Activated naive CD8-positive, alpha-beta T cell treated with anti-CD3 and anti-CD28 coated beads, Interleukin-2, amount 10 ng/mL, durations not matched to agents 7 days and 5 days (primary cell): Measurements from ENCODE around the gene SLC45A2. TPM values are rescaled to one million over a fixed set of nuclear protein-coding genes. Genes with fewer than 3 reads are reported as not detected.
A peak's percentile ranks its signal among the peaks of the same experiment; 100 is the strongest.
"Not testable (repeated sequence)": the region's sequence is repeated elsewhere in the genome, so short reads cannot be mapped to it uniquely, and the experiment has no call there.

Experiments used
- ATAC-seq: fragments of 150-1000 bp; cut with Tn5 transposase; one replicate; pipeline ENCODE4 v1.10.0; 2021; ENCODE audit warnings: low read depth, moderate library complexity
- POLR2A ChIA-PET: fragments of 350-600 bp; sonication (Branson Sonifier 250); formaldehyde crosslinking; loops from one replicate; lab custom pipeline; 2021; ENCODE audit warnings: antibody characterized with exemption; lab: Charles Lee
- DNase-seq: peaks from one replicate; pipeline ENCODE4 v3.0.0; 2021
- H3K27ac Mint-ChIP-seq: one replicate; pipeline ENCODE4 v1.8.0; 2022; ENCODE audit warnings: mild to moderate bottlenecking, mixed read lengths
- H3K27me3 Mint-ChIP-seq: one replicate; pipeline ENCODE4 v1.8.0; 2022; ENCODE audit warnings: mild to moderate bottlenecking, moderate library complexity, mixed read lengths
- H3K36me3 Mint-ChIP-seq: one replicate; pipeline ENCODE4 v1.8.0; 2021; ENCODE audit warnings: mild to moderate bottlenecking, mixed read lengths
- H3K4me1 Mint-ChIP-seq: one replicate; pipeline ENCODE4 v1.8.0; 2021; ENCODE audit warnings: mixed read lengths
- H3K4me3 Mint-ChIP-seq: one replicate; pipeline ENCODE4 v1.8.0; 2022; ENCODE audit warnings: mild to moderate bottlenecking, moderate library complexity, mixed read lengths
- H3K9me3 Mint-ChIP-seq: one replicate; pipeline ENCODE4 v1.8.0; 2021; ENCODE audit warnings: mixed read lengths
- total RNA-seq, 2 experiments: library from RNA; stranded (reverse); gene quantifications; one replicate each; pipeline ENCODE4 v1.2.3, GENCODE V29; 2021

Gene SLC45A2
- total RNA-seq, 2 experiments from 2014 or later = 0.40 TPM; not detected in 1

DNA sequence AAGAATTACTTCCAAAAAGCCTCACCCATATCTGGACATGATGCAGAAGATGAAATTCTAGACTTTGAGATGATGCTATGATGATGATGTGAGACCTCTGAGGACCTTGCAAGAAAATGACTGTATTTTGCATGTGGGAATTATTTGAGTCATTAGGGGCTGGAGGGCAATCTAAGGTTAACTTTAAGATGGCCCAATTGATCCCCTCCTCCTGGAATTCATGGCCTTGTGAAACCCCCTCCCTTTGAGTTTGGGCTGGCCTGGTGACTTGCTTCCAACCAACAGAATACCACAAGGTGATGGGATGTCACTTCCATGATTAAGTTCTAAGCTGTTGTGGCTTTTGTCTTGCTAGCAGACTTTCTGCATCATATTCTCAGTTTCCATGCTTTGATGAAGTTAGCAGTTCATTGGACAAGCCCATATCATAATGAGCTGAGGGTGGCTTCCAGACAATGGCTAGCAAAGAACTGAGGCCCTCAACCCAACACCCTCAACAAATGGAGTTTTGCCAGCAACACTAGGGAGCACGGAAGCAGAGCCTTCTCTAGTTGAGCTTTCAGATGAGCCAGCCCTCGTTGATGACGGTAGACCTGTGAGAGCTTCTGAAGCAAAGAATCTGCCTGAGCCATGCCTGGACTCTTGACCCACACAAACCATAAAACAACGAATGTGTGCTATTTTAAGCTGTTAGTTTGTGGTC lies 30.8 kb upstream of the SLC45A2 start:
- Mint-ChIP-seq H3K27ac (no peak overlapping the region), H3K4me1 (peaks cover 2% of the 10 kb centered on the region), H3K27me3 (peaks cover 5% of the 10 kb centered on the region), H3K36me3 (peaks cover 12% of the 10 kb centered on the region), H3K9me3 (peaks cover 4% of the 10 kb centered on the region), H3K4me3 (no peak overlapping the region)
- ATAC-seq (no peak), DNase-seq (no peak)
- POLR2A ChIA-PET = no interaction called here

GRCh38 chr5:34014626-34015025 lies 30.1 kb upstream of the SLC45A2 start:
- ATAC-seq (no peak), DNase-seq (no peak)
- POLR2A ChIA-PET = no interaction called here
- peaks cover 5% of the 10 kb centered on the region for H3K27me3 Mint-ChIP-seq
- peaks cover 3% of the 10 kb centered on the region for H3K4me1 Mint-ChIP-seq
- peaks cover 4% of the 10 kb centered on the region for H3K9me3 Mint-ChIP-seq
- H3K4me3 Mint-ChIP-seq = no peak overlapping the region
- H3K36me3 Mint-ChIP-seq = peaks cover 9% of the 10 kb centered on the region
- no peak overlapping the region for H3K27ac Mint-ChIP-seq

GRCh38 chr5:34013547-34013946 lies 29.1 kb upstream of the SLC45A2 start:
- ATAC-seq = no peak
- Mint-ChIP-seq H3K36me3 (peaks cover 5% of the 10 kb centered on the region), H3K9me3 (peaks cover 4% of the 10 kb centered on the region), H3K27ac (no peak overlapping the region), H3K4me3 (no peak overlapping the region), H3K4me1 (peaks cover 13% of the 10 kb centered on the region), H3K27me3 (peaks cover 5% of the 10 kb centered on the region)
- POLR2A ChIA-PET = no interaction called here
- no peak for DNase-seq

- DNase-seq (no peak), ATAC-seq (no peak)
- Mint-ChIP-seq H3K36me3 (peaks cover 5% of the 10 kb centered on the region), H3K27me3 (peaks cover 5% of the 10 kb centered on the region), H3K4me3 (no peak overlapping the region), H3K27ac (no peak overlapping the region), H3K4me1 (peaks cover 15% of the 10 kb centered on the region), H3K9me3 (peaks cover 4% of the 10 kb centered on the region)
- POLR2A ChIA-PET = no interaction called here
These were observed 28.3 kb upstream of the SLC45A2 start for GRCh38 chr5:34012791-34013190.

GRCh38 chr5:34011536-34011935 lies 27.0 kb upstream of the SLC45A2 start:
- peaks cover 5% of the 10 kb centered on the region for H3K36me3 Mint-ChIP-seq
- peaks cover 5% of the 10 kb centered on the region for H3K27me3 Mint-ChIP-seq
- peaks cover 4% of the 10 kb centered on the region for H3K9me3 Mint-ChIP-seq
- ATAC-seq (no peak), DNase-seq (no peak)
- peaks cover 19% of the 10 kb centered on the region for H3K4me1 Mint-ChIP-seq
- no peak overlapping the region for H3K4me3 Mint-ChIP-seq
- POLR2A ChIA-PET = no interaction called here
- H3K27ac Mint-ChIP-seq = no peak overlapping the region

GRCh38 chr5:34010146-34010545 lies 25.7 kb upstream of the SLC45A2 start:
- POLR2A ChIA-PET = not testable (repeated sequence)
- H3K4me1 Mint-ChIP-seq = peaks cover 23% of the 10 kb centered on the region

GRCh38 chr5:34009610-34010009 lies 25.1 kb upstream of the SLC45A2 start:
- Mint-ChIP-seq H3K36me3 (peaks cover 5% of the 10 kb centered on the region), H3K27ac (no peak overlapping the region), H3K4me3 (no peak overlapping the region), H3K9me3 (peaks cover 4% of the 10 kb centered on the region), H3K4me1 (peaks cover 23% of the 10 kb centered on the region), H3K27me3 (peaks cover 5% of the 10 kb centered on the region)
- no peak for DNase-seq
- ATAC-seq = no peak
- POLR2A ChIA-PET = no interaction called here

More at GRCh38 chr5:34010146-34010545, 25.7 kb upstream of the SLC45A2 start:
- H3K27ac Mint-ChIP-seq, DNase-seq, H3K9me3 Mint-ChIP-seq, H3K4me3 Mint-ChIP-seq, ATAC-seq, H3K36me3 Mint-ChIP-seq, H3K27me3 Mint-ChIP-seq: not testable (repeated sequence)

DNA sequence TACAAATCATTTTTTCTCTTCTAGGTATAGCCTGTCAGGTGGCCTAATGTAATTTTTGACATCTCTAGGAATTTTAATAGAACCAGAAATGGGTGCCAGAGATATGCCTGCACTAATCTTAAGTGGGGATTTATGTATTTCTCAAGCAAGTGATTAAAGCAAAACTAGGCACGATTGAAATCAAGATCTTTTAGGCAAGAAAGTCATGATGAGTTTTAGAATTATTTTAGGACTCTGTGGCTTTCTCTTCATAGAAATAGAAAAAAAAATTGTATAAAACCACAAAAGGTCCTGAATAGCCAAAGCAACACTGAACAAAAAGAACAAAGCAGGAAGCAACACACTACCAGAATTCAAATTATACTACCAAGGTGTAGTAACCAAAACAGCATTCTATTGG lies 24.3 kb upstream of the SLC45A2 start:
- Mint-ChIP-seq H3K36me3 (peaks cover 10% of the 10 kb centered on the region), H3K4me3 (peak overlapping the region; percentile 87), H3K9me3 (peaks cover 2% of the 10 kb centered on the region), H3K27me3 (peaks cover 5% of the 10 kb centered on the region), H3K27ac (peak overlapping the region; percentile 90), H3K4me1 (peaks cover 23% of the 10 kb centered on the region)
- no peak for ATAC-seq
- no peak for DNase-seq
- POLR2A ChIA-PET = interaction anchor here (1.0 to 1.7 kb wide), 4 partner anchors 12 to 921 kb away, joined by 3 to 13 read pairs (median 6); partner anchors contain the start of gene DNAJC21

DNA sequence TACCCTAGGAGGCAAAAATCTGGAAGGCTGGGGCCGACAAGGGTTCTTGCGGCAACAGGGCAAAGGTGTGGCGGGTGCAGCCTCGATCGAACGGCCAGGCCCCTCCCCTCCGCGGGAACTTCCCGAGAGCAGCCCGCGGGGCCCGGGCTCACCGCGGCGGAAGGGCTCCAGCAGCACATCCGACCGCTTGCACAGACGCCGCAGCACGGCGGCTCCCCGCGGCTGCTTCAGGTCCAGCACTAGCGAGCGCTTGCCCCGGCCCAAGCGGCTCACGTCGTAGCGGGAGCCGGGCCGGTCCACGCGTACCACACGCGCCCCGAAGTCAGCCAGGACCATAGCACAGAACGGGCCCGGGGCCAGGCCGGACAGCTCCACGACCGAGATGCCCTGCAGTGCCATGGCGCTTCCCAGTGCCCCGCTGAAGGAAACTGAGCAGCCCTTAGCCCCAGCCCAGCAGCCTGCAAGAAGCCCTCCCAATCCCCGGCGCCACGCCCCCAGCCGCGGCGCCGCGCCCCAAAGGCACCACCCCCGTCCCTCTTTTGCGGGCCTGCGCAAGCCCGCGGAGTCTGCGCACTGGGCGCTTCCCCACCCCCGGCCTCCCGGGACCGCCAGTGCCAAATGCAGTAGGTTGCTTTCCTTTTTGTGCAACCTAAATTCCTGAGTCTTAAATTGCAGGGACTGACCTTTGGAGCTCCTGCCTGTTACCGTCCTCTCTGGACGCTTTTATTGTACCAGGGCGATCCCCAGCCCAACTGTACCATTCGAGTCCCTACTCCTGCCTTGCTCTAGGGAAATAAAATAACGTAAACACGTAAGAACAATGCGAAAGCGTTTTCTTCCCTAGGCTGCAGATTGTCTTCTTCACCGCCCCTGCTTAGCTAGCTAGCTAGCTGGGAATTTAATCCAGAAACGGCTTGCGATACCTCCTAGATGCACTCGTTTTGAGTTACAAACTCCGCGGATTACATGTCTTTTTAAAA lies 23.4 kb upstream of the SLC45A2 start, which contains the start of gene AMACR:
TSS of gene AMACR (minus strand) at position 430 of the 980 bp plus-strand sequence. CDS start at position 399, 31 bp downstream.
- peaks cover 5% of the 10 kb centered on the region for H3K27me3 Mint-ChIP-seq
- ATAC-seq = peak; percentile 89
- peak within 1 kb of the TSS; percentile 87 for H3K4me3 Mint-ChIP-seq
- POLR2A ChIA-PET = interaction anchor here (1.0 to 1.7 kb wide), 4 partner anchors 13 to 922 kb away, joined by 3 to 13 read pairs (median 6); partner anchors contain the start of gene DNAJC21
- peak within 1 kb of the TSS; percentile 90 for H3K27ac Mint-ChIP-seq
- H3K4me1 Mint-ChIP-seq = peaks cover 23% of the 10 kb centered on the region
- peaks cover 12% of the 10 kb centered on the region for H3K36me3 Mint-ChIP-seq
- H3K9me3 Mint-ChIP-seq = no peaks in the 10 kb centered on the region
- peak; percentile 86 for DNase-seq

- Mint-ChIP-seq H3K27me3 (peaks cover 5% of the 10 kb centered on the region), H3K4me1 (peaks cover 23% of the 10 kb centered on the region), H3K36me3 (peaks cover 12% of the 10 kb centered on the region), H3K9me3 (no peaks in the 10 kb centered on the region), H3K27ac (peak overlapping the region; percentile 73), H3K4me3 (peak overlapping the region; percentile 87)
- ATAC-seq (no peak), DNase-seq (no peak)
- POLR2A ChIA-PET = interaction anchor here (1.1 to 1.7 kb wide), 3 partner anchors 13 to 1593 kb away, joined by 4 to 13 read pairs (median 8); no protein-coding TSS in a partner anchor
These were observed 22.7 kb upstream of the SLC45A2 start for GRCh38 chr5:34007201-34007620.

- DNase-seq = no peak
- H3K9me3 Mint-ChIP-seq = no peaks in the 10 kb centered on the region
- peaks cover 12% of the 10 kb centered on the region for H3K36me3 Mint-ChIP-seq
- H3K4me3 Mint-ChIP-seq = no peak overlapping the region
- H3K27me3 Mint-ChIP-seq = peaks cover under 1% of the 10 kb centered on the region
- H3K4me1 Mint-ChIP-seq = peaks cover 21% of the 10 kb centered on the region
- ATAC-seq = no peak
- POLR2A ChIA-PET = no interaction called here
- H3K27ac Mint-ChIP-seq = no peak overlapping the region
These were observed 21.2 kb upstream of the SLC45A2 start for GRCh38 chr5:34005681-34006080.

DNA sequence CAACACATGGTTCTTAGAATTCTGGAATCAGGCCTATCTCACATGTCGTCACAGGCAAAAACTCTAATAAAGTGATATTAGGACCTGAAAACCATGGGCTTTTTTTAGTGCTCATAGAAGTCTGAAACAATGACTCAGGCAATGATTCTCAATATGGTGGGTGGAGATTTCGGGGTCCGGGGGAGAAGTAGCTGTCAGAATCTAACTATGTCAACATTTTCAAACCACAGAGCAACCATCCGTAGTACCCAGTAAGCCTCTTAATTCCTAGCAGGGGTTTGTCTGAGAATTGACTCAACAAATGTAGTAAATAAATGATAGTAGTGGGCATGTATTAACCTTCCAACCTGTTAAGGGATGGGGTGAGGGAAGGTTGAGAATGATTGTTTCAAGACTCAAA lies 20.7 kb upstream of the SLC45A2 start:
- Mint-ChIP-seq H3K27me3 (no peaks in the 10 kb centered on the region), H3K36me3 (peaks cover 12% of the 10 kb centered on the region), H3K9me3 (no peaks in the 10 kb centered on the region), H3K4me1 (peaks cover 21% of the 10 kb centered on the region), H3K27ac (no peak overlapping the region), H3K4me3 (no peak overlapping the region)
- no peak for DNase-seq
- ATAC-seq = no peak
- POLR2A ChIA-PET = no interaction called here

DNA sequence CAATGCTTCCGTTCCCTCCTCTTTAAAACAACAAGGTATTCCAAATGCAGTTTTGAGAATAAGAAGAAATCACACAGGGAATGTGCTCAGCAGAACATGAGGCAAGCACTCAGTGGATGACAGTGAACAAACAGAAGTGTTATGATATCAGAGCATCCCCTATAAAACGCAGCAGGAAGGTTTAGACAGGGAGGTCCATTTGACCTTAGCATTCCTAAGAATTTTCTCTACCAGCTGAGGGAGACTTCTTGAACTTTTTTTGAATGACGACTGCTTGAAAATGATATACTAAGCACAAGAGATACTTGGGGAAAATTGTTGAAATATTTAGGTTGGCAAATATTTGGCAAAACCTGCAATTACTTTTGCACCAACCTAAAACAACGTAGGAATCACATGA lies 19.4 kb upstream of the SLC45A2 start:
- Mint-ChIP-seq H3K4me3 (no peak overlapping the region), H3K9me3 (no peaks in the 10 kb centered on the region), H3K4me1 (peaks cover 14% of the 10 kb centered on the region), H3K36me3 (peaks cover 12% of the 10 kb centered on the region), H3K27me3 (no peaks in the 10 kb centered on the region), H3K27ac (no peak overlapping the region)
- DNase-seq (no peak), ATAC-seq (no peak)
- POLR2A ChIA-PET = no interaction called here
